DMS 273 (cell line): ENCODE results near the gene LPP.

Source experiments
- DNase-seq: peaks from one replicate; lab custom pipeline; 2025; ENCODE audit not compliant: unreplicated experiment; lab: John Stamatoyannopoulos, UW

Gene LPP

DNA sequence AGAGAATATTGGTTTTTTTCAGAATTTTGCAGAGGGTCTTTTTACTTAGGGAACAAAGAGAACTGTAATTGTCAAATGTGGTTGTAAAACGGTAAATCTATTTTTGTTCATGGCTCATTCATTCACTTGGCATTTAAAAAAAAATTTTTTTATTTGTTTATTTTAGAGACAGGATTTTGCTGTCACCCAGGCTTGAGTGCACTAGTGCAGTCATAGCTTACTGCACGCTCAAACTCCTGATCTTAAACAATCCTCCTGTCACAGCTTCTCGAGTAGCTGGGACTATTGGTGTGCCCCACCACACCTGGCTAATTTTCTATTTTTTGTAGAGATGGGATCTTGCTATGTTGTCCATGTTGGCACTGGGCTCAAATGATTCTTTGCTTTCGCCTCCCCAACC lies 301.8 kb downstream of the LPP start:
- DNase-seq, result no peak

DNA sequence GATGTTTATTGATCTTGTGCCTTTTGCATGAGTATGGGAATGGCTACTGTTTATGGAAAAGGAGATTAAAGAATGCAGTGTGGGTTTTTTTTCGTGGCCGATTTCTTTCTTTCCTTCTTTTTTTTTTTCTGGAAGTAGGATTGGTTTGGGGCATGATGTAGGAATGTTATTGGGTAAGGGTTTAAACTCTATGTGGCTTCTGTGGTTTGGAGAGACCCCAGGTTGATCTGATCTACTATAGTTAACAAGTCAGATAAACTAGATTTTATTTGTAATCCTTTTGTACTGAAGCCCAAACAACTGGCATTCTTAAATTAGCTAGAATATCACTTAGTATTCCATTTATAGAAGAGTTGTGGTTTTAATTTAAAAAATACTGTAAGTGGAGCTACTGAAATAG lies 304.8 kb downstream of the LPP start:
- no peak for DNase-seq

DNA sequence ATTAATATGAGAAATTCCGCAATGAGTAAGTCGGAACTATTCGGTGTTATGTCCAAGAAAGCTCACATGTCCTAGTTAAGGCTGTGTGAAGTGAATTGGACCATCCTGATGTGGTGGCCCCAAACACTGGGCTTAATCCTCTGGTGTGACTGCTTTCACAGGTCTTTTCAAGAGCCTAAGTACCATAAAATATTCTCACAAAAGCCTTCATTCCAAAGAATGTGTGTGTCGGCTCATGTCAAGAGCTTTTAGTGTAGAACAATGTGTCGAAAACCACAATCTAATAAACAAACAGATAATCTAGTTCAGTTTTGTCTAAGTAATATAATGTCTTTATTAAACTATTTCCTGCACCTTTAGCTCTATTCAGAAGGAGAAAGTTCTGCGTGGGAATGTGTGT lies 311.4 kb downstream of the LPP start:
- DNase-seq, result no peak

DNA sequence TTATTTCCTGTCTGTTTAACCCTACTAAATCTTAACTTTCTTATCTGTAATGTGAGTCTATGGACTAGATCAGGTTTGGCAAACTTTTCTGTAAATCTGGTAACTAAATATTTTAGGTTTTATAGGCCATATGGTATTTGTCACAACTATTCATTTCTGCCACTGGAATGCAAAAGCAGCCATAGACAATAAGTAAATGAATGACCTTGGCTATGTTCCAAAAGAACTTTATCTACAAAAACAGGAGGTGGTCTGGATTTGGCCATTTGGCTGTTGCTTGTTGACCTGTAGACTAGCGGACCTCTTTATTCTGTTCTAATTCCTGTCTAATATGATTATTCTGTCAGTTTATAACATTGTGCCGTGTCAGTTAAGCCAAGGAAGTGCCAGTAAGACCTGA lies 314.2 kb downstream of the LPP start:
- DNase-seq, result peak; percentile 60

DNA sequence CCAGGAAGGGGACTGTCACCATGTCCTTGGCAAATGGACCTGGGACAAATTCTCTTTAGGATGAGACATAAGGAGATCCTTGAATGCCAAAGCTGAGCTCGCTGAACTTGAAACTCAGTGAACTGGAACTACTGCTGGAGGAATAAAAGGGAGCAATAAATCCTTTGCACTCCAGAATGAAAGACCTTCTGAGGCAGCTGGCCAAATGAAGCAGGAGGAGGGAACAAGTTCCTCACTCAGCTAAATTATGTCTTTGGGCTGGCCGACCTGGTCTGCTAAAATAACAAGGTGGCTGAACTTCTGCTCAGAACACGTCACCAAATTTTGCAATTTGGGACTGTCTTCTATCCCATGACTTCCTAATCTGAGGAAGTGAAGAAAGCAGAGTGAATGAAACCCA lies 314.7 kb downstream of the LPP start:
- DNase-seq, result peak; percentile 76

DNA sequence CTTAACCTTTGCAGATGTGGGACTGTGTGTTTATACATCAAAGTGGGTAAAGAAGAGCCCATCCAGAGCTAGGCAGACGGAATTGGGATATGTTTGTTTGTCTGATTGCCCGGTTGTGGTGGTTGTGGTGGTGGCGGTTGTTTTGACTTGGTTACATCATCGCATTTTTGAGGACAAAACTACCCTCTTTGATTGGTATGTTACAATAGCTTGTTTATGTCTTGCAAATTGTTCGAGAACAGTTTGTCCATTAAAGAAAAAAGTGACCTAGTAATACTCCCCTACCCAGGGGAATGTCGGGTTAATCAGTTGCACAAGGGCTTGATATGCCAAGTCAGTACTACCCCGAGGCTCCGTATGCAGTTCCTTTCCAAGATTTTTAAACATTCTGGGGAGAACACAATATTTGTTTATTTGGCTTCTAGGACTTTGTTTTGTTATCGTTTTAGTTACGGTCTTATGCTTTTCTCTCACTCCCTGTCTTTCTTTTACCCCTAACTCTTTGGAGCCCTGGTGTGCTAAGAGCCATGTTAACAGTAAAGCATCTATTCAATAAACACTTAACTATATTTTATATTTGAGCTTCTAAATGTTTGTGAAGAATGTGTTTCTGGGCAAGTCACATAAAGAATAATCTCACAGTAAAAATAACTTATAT lies 315.4 kb downstream of the LPP start:
- DNase-seq, result no peak

DNA sequence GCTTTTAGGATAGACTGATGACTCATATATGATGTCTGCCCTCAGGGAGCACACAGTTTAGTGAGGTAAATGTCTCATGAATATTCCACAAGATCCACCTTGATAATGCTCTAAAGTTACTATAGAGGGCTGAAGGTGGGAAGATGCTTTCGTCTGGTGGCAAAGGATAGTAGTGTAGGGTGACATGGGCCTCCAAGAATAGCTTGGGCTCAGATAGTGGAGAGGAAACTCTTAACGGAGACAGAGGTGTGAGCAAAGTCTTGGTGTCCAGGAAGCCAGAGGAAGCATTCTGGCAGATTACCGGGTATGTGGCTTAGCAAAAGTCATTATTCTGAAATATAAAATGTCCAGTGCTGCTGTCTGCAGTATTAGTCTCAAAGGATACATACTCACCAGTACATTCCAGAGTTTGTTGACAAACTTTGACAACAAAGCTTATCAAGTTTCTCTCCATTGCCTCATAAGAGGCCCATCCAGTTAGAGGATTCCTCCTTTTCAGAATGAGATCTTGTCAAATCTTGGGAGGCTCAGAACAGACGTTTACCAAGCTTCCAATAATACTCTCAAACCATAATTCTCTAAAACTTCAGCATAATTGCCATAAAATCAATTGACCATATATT lies 316.7 kb downstream of the LPP start:
- DNase-seq, result no peak

DNA sequence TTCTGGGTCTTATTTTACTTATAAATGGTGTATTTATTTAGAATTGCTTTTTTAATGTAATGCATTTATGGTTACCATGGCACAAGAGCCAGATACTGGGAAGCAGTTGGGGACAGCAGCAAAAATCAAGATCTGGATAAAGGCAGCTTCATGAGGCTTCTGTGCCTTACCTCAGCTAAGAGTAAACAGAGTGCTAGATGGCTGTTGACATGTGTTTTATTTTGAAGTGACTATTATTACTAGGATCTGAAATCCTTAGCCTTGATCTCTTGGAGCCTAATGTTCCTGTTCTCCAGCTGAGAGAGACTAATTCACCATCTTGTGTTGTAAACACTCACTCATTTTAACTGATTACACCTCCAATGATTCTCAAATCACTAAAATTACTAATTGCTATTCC lies 317.8 kb downstream of the LPP start:
- DNase-seq, result no peak

DNA sequence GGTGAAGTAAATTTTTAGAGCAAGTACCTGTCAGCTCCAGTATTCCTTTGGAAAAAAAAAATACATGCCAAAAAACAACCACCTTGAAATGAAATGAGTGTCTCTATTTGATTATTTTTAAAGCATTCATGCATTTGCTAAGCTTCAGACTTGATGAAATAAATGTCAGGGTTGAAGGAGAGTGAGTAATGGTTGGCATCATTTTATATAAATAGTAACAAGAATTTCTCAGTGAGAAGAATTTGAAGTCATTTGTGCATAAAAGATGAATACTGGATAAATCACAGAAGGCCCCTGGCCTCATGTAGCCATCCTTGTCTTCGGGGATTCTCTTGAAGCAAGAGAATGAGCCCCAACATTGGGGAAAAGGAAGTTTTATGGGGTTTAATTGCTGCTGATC lies 318.4 kb downstream of the LPP start:
- DNase-seq, result no peak

DNA sequence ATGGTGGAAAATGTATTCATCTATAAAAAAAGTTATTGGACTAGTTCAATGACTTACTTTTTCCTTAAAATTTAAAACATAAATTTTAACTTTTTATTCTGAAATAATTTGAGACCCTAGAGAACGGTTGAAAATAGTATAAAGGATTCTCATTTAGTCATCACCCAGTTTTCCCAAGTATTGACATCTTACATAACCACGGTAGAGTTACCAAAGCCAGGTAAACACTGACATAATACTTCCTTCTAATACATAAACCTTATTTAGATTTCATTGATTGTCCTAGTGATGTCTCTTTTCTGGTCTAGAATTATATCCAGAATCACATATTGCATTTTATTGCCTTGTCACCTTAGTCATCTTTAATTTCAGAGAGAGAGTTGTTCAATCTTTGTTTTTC lies 319.1 kb downstream of the LPP start:
- no peak for DNase-seq

DNA sequence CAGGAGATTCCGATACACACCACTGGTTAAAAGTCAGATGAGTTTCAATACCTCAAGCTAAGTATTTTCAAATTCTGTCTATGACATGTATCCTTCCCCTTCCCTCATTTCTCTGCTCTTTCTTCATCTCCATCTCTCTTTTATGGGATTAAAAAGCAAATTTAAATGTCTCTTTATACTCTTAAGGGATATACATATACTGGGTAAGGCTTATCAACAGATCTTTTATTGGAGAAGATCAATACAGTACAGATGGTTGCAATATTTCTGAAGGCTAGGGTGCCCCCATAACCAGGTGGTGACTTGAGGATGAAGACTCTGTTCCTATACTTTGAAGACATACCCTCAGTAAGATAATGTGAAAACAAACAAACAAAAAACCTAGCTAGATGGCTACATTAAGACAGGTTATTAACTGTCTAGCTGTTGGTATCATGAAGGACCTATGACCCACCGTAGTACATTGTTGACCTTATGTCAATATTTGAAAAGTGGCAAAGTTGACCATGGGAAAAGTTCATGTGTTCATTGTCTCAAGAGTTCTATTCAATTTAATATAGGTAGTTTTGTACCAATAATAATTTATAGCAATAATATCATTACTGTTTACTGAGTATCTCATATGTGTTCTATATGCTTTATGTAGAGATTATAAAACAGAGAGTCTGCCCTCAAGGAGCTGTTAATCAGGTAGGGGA lies 319.8 kb downstream of the LPP start:
- no peak for DNase-seq

DNA sequence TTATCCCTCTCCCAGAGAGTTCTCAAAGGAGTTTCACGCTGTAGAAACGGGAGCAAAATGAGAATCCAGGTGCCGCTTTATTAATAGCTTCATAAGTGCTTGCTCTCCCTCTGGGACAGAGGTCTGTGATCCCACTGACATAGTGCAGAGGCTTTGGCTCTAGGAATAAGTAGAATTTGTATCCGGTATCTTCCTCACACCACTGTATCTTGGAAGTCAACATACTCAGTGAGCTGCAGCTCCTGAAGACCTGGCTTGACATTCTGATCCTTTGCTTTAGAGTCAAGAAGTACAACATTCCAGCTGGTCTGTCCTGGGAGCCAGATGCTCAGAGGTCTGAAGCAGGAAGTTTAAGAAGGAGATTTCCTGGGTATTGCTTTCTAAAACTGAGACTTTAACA lies 323.0 kb downstream of the LPP start:
- DNase-seq, result no peak

DNA sequence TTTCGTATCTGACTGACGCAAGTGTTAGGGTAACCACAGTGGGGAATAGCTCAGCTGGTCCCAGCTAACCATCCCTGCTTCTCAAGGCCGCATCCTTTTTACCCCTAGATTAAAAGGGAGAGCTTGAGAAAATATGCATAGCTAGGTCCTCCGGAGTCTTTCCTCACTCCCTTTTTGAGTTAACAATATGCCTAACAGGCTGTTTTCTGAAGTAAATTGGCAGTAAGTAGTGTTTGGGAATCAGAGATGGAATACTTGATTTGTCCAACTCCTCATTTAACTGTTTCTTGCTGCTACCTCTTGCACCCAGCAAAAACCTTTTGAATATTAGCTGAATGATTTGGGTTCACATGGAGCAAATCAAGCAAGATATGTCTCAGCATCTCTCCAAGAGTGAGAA lies 326.1 kb downstream of the LPP start:
- DNase-seq, result no peak

DNA sequence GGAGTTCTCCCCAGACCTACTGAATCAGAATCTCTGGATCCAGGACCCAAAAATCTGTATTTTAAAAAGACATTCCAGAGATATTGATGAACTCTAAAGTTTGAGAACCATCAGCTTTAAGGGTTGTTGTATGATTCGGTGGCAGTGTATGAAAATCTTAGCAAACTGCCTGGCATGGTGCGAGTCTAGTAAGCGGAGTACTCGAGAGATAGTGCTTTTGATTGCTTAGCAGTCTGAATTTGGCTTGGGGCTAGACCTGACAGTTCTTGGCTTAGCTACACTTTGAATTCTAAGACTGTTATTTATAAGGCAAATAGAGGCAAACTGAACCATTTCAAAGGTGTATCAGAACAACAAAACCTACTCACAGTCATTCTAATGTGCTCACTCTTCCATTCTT lies 329.0 kb downstream of the LPP start:
- no peak for DNase-seq

DNA sequence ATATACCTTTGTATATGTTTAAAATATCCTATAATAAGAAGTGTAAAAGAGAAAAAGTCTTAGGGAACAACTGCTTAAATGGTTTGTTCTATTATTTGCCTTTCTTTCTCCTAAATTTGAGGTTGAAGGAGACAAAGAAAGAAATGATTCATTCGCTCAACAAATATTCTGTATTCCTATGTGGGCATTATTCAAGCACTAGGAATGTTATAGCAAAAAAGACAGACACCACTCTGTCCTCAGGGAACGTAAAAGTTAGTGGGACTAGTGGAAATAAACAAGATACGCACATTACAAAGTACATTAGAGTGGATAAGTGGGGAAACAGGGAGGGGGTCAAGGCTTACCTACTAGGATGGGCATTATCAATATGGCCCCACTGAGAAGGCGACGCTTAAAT lies 332.2 kb downstream of the LPP start:
- DNase-seq, result no peak

DNA sequence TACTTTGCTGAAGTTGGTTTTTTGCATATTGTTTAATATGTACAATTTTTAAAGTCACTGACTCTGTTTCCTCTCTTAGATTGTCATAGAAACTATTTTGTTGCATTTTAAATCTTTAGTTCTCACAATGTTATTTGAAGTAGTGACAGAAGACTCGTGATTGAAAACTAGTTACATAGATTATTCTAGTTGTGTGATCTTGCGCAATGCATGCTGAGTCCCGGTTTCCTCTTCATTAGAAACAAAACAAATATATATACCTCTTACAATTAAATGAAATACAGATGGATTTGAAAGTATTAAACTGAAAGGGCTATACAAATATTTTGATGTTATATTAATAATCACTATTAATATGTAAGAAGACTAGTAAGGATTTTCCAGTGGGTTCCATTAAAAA lies 333.0 kb downstream of the LPP start:
- DNase-seq, result no peak

DNA sequence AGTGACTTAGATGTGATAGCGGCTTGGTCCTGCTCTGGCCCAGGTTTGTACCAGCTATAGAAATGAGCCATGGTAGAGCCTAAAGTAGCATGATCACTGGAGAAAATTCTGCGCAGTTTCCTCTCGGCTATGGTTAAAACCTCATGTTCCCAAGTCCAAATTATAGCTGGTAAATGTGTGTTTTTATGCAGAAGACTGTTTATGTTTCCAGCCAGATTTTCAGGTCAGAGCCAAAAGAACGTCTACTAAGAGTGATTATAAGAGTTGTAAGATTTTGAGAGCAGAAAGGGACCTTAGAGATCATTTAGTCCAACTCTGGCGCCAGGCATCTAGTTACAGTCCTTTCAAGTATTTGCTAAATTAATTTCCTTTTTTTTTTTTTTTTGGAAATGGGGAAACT lies 333.7 kb downstream of the LPP start:
- DNase-seq, result no peak

DNA sequence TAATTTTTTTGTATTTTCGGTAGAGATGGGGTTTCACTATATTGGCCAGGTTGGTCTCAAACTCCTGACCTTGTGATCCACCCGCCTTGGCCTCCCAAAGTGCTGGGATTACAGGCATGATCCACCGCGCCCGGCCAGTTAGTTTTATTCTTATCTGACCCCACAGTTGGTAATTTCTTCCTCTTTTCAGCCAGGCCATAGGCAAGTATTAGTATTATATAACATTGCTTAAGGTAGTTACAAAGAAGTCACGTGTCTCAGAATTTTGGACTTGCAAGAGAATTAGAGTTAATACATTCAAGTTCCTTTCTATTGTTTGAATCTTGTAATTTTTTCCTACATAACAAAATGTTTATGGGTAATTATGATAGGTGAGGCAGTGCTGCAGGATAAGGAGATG lies 334.8 kb downstream of the LPP start:
- no peak for DNase-seq

DNA sequence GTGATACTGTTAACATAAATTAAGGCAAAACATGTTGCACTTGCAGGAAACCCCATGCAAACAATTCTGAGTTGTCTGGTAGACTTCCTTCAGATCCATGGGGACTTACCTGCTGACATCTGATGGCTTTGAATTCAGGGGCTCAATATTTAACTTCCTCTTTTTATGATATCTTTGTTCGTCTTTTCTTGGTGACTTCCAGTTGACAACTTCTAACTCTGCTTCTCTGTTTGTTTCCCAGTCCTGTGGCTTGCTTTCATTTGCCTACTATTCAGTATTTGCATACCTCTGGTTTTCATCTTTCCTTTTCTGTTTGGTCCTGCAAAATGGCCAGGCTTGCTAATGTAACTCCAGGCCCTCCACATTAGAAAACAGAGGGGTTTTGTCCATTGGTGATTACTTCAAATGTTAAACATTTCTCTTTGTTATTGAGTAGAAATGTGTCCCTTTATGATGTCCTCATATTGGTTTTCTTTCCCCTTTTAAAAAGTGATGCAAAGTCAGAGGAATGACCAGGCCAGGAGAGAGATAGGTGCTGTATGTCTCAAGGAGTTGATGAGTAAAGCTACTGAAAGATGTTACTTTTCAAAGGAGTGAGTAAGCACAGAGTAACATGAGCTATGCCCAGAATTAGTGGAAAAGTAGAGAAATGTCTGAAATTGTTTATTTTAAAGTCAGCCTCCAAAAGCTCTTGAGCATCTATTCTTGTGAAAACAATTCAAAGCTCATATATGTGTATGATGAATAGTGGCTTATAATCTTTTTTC lies 335.9 kb downstream of the LPP start:
- DNase-seq, result no peak

DNA sequence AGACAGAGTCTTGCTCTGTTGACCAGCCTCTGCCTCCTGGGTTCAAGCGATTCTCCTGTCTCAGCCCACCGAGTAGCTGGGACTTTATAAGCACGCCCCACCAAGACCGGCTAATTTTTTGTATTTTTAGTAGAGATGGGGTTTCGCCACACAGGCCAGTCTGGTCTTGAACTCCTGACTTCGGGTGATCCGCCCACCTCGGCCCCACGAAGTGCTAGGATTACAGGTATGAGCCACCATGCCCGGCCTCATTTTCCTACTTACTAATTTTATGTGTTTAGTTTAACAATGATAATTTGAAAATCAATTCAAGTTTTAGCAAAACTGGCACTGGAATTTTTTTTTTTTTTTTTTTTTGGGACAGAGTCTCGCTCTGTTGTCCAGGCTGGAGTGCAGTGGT lies 336.5 kb downstream of the LPP start:
- DNase-seq, result no peak

DNA sequence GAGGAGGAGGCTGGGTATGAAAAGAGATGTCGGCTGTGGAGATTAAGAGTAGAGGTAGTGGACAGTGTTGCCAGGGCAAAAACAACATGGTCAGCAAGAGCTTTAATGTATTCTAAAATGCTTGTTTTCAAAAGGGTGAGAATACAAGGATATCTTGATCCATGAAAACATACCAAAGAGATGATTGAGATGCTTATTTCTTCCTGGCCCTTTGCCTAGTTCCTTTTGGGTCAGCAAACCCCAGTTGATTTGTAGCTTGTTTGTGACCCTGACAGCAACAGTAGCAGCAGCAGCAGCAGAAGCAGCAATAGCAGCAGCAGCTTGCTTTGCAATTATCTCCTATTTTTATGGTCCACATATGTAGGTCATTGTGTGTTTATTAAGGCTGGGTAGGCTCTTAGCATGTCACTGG lies 337.3 kb downstream of the LPP start:
- no peak for DNase-seq

DNA sequence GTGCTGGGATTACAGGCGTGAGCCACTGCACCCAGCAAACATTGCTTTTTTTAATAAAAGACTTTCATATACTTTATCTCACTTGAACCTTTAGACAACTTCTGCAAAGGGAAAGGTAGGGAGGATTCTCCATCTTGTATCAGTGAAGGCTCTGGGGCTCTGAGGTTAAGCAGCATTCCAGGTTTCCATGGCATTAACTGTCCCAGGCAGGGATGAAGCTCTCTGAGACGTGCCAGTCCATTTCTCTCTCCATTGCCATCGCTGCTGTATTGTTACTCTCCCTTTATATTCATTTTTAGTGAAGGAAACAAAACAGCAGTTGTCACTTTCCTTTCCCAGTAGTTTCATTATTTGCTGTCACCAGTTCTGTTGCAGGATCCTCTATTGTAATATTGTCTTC lies 342.4 kb downstream of the LPP start:
- no peak for DNase-seq
